HFFc6 (cell line): Measurements from ENCODE around the gene FBXW4. TPM values are rescaled to one million over a fixed set of nuclear protein-coding genes. Genes with fewer than 3 reads are reported as not detected.
A peak's percentile ranks its signal among the peaks of the same experiment; 100 is the strongest.

ENCODE experiments used
- DNase-seq: peaks from one replicate; pipeline ENCODE4 v3.0.0-alpha.2; 2018
- H3K27ac Mint-ChIP-seq: 2 replicates; pipeline ENCODE4 v1.8.0; 2020; ENCODE audit warnings: mild to moderate bottlenecking, mixed read lengths
- H3K27me3 Mint-ChIP-seq: 2 replicates; pipeline ENCODE4 v1.8.0; 2021; ENCODE audit warnings: mild to moderate bottlenecking, moderate library complexity, mixed read lengths; ENCODE audit not compliant: insufficient read depth
- H3K36me3 Mint-ChIP-seq: 2 replicates; pipeline ENCODE4 v1.8.0; 2021; ENCODE audit warnings: low read depth, mixed read lengths
- H3K4me1 Mint-ChIP-seq: 2 replicates; pipeline ENCODE4 v1.8.0; 2020; ENCODE audit warnings: low read depth, mixed read lengths
- H3K4me3 Mint-ChIP-seq: 2 replicates; pipeline ENCODE4 v1.8.0; 2020; ENCODE audit warnings: mild to moderate bottlenecking, moderate library complexity, mixed read lengths
- H3K9me3 Mint-ChIP-seq: 2 replicates; pipeline ENCODE4 v1.8.0; 2020; ENCODE audit warnings: mild to moderate bottlenecking, mixed read lengths
- CTCF ChIP-seq: fragments of 200-600 bp; sonication (generic); IDR thresholded peaks from 2 replicates; pipeline ENCODE4 v1.5.0; 2021; ENCODE audit warnings: antibody characterized with exemption, mild to moderate bottlenecking
- total RNA-seq, 6 experiments: library from RNA; stranded (reverse); fragmentation: NEBNext Ultra II Directional; extraction: Animal tissue kit (Norgen Biotek cat#: 25700); gene quantifications; 2 replicates in 1 of 6; 3 replicates in 5 of 6; pipeline ENCODE4 v1.2.3, GENCODE V29; 2021

The FBXW4 gene
- total RNA-seq, 6 experiments from 2014 or later: 22.9 to 33.3 (median 28.8) TPM

GRCh38 chr10:101690461-101690860, 4.5 kb downstream of the FBXW4 start:
- Mint-ChIP-seq H3K4me1 (peaks cover 79% of the 10 kb centered on the region), H3K9me3 (no peaks in the 10 kb centered on the region), H3K4me3 (no peak overlapping the region), H3K27ac (no peak overlapping the region; the same call in 1 of the 2 replicates), H3K36me3 (peaks cover 28% of the 10 kb centered on the region), H3K27me3 (0 out of 2 replicates have a peak, but pooled peaks cover 2% of the 10 kb centered on the region)
- TF ChIP-seq CTCF: no peak
- DNase-seq: no peak

GRCh38 chr10:101687071-101687658, 7.8 kb downstream of the FBXW4 start:
- no peak for TF ChIP-seq CTCF
- Mint-ChIP-seq H3K4me1 (peaks cover 93% of the 10 kb centered on the region), H3K4me3 (peak overlapping the region; percentile 5; the same call in 1 of the 2 replicates), H3K27ac (peak overlapping the region; percentile 81), H3K27me3 (no peaks in the 10 kb centered on the region), H3K36me3 (peaks cover 36% of the 10 kb centered on the region), H3K9me3 (no peaks in the 10 kb centered on the region)
- no peak for DNase-seq

- peak overlapping the region; percentile 81 for H3K27ac Mint-ChIP-seq
- H3K4me1 Mint-ChIP-seq: peaks cover 91% of the 10 kb centered on the region
- H3K4me3 Mint-ChIP-seq: peak overlapping the region; percentile 50
- DNase-seq: peak; percentile 47
- H3K36me3 Mint-ChIP-seq: peaks cover 32% of the 10 kb centered on the region
- no peak for TF ChIP-seq CTCF
- no peaks in the 10 kb centered on the region for H3K9me3 Mint-ChIP-seq
- no peaks in the 10 kb centered on the region for H3K27me3 Mint-ChIP-seq
Observed at GRCh38 chr10:101686133-101686925, 8.6 kb downstream of the FBXW4 start.

GRCh38 chr10:101684782-101685181, 10.2 kb downstream of the FBXW4 start:
- DNase-seq: no peak
- Mint-ChIP-seq H3K27ac (no peak overlapping the region), H3K4me3 (no peak overlapping the region), H3K4me1 (peaks cover 75% of the 10 kb centered on the region), H3K9me3 (no peaks in the 10 kb centered on the region), H3K36me3 (peaks cover 29% of the 10 kb centered on the region), H3K27me3 (no peaks in the 10 kb centered on the region)
- TF ChIP-seq CTCF: no peak

- H3K9me3 Mint-ChIP-seq: no peaks in the 10 kb centered on the region
- no peaks in the 10 kb centered on the region for H3K27me3 Mint-ChIP-seq
- H3K4me1 Mint-ChIP-seq: peaks cover 60% of the 10 kb centered on the region
- no peak for TF ChIP-seq CTCF
- peak overlapping the region; percentile 87 for H3K27ac Mint-ChIP-seq
- H3K36me3 Mint-ChIP-seq: peaks cover 21% of the 10 kb centered on the region
- peak; percentile 67 for DNase-seq
- H3K4me3 Mint-ChIP-seq: peak overlapping the region; percentile 84
Observed at GRCh38 chr10:101683276-101683675, 11.7 kb downstream of the FBXW4 start.
